K562 (cell line): Measurements from ENCODE around the gene C10orf105. TPM values are rescaled to one million over a fixed set of nuclear protein-coding genes. Genes with fewer than 3 reads are reported as not detected.
A peak's percentile ranks its signal among the peaks of the same experiment; 100 is the strongest.

Source experiments
- ESRRB ChIP-seq: fragments of 250-450 bp; sonication (Bioruptor Pico); IDR thresholded peaks from 2 replicates; pipeline ENCODE4 v1.5.0; 2020; ENCODE audit warnings: mild to moderate bottlenecking, moderate library complexity, borderline replicate concordance
- FOXK2 ChIP-seq, 2 experiments: fragments of 450-650 bp; IDR thresholded peaks in 1 of 2; conservative IDR thresholded peaks in 1 of 2; 2 replicates each; pipeline ENCODE4 v1.6.1; 2016; ENCODE audit warnings: low read depth in 2 of 2, mild to moderate bottlenecking in 1 of 2
- HIVEP1 ChIP-seq: fragments of 250-450 bp; sonication (Bioruptor Pico); IDR thresholded peaks from 2 replicates; pipeline ENCODE4 v1.4.0; 2020; ENCODE audit warnings: mild to moderate bottlenecking
- HMGN3 ChIP-seq: IDR thresholded peaks from 2 replicates; pipeline ENCODE4 v1.6.1; 2011; ENCODE audit warnings: borderline replicate concordance, low read depth, mild to moderate bottlenecking, mixed read lengths, low read length; ENCODE audit not compliant: insufficient read length; ENCODE audit errors: extremely low read depth
- KAT7 ChIP-seq: sonication (generic); formaldehyde crosslinking; IDR thresholded peaks from 2 replicates; pipeline ENCODE4 v1.8.0; 2022; ENCODE audit warnings: missing genetic modification reagents, mild to moderate bottlenecking, borderline replicate concordance
- NFRKB ChIP-seq: fragments of 450-650 bp; IDR thresholded peaks from 2 replicates; pipeline ENCODE4 v1.6.1; 2016; ENCODE audit warnings: low read depth
- NFXL1 ChIP-seq: fragments of 450-650 bp; formaldehyde crosslinking; IDR thresholded peaks from 2 replicates; pipeline ENCODE4 v1.4.0; 2021; ENCODE audit warnings: mild to moderate bottlenecking
- NR2C1 ChIP-seq, 2 experiments: fragments of 450-650 bp; IDR thresholded peaks; 2 replicates each; pipeline ENCODE4 v1.6.1; 2017; ENCODE audit warnings: mild to moderate bottlenecking in 2 of 2, antibody characterized with exemption in 1 of 2, inconsistent platforms in 1 of 2, missing compliant biosample characterization in 1 of 2, missing genetic modification characterization in 1 of 2
- NRF1 ChIP-seq, 2 experiments: fragments of 450-650 bp; IDR thresholded peaks in 1 of 2; conservative IDR thresholded peaks in 1 of 2; 2 replicates each; pipeline ENCODE4 v1.6.1; 2014; ENCODE audit warnings: mild to moderate bottlenecking in 2 of 2
- PHF8 ChIP-seq: fragments of 200-600 bp; sonication (generic); IDR thresholded peaks from 2 replicates; pipeline ENCODE4 v1.6.1; 2012; ENCODE audit warnings: mixed run types, mild to moderate bottlenecking, inconsistent platforms, low read length, moderate library complexity, borderline replicate concordance
- PHTF2 ChIP-seq: fragments of 250-450 bp; sonication (Bioruptor Pico); IDR thresholded peaks from 2 replicates; pipeline ENCODE4 v1.5.0; 2021; ENCODE audit warnings: mild to moderate bottlenecking
- ZFPM2 ChIP-seq: fragments of 250-450 bp; sonication (Bioruptor Pico); IDR thresholded peaks from 2 replicates; pipeline ENCODE4 v1.5.1; 2022; ENCODE audit warnings: mild to moderate bottlenecking
- ZNF133 ChIP-seq: fragments of 250-450 bp; sonication (Bioruptor Pico); IDR thresholded peaks from 2 replicates; pipeline ENCODE4 v1.4.0; 2020; ENCODE audit warnings: mild to moderate bottlenecking
- ZNF175 ChIP-seq: fragments of 200-800 bp; sonication (Bioruptor generic); IDR thresholded peaks from 2 replicates; pipeline ENCODE4 v1.6.1; 2016; ENCODE audit warnings: low read depth, mild to moderate bottlenecking, missing genetic modification characterization, missing compliant biosample characterization
- ZNF324 ChIP-seq: fragments of 250-450 bp; sonication (Bioruptor Pico); IDR thresholded peaks from 2 replicates; pipeline ENCODE4 v1.4.0; 2020; ENCODE audit warnings: mild to moderate bottlenecking
- ZNF589 ChIP-seq: fragments of 200-800 bp; sonication (Bioruptor generic); IDR thresholded peaks from 2 replicates; pipeline ENCODE4 v1.6.1; 2016; ENCODE audit warnings: low read depth, missing genetic modification characterization, missing compliant biosample characterization
- ZNF644 ChIP-seq: fragments of 200-800 bp; sonication (Bioruptor generic); IDR thresholded peaks from 2 replicates; pipeline ENCODE4 v1.6.1; 2016; ENCODE audit warnings: low read depth, missing genetic modification characterization, missing compliant biosample characterization
- ZNF76 ChIP-seq: fragments of 250-450 bp; sonication (Bioruptor Pico); IDR thresholded peaks from 2 replicates; pipeline ENCODE4 v1.4.0; 2020; ENCODE audit warnings: mild to moderate bottlenecking, moderate library complexity, borderline replicate concordance
- ZNF766 ChIP-seq: fragments of 200-800 bp; sonication (Bioruptor generic); conservative IDR thresholded peaks from 2 replicates; pipeline ENCODE4 v1.6.1; 2016; ENCODE audit warnings: missing genetic modification characterization, missing compliant biosample characterization
- ZNF79 ChIP-seq: fragments of 250-450 bp; sonication (Bioruptor Pico); IDR thresholded peaks from 2 replicates; pipeline ENCODE4 v1.4.0; 2020; ENCODE audit warnings: low read depth, mild to moderate bottlenecking, moderate library complexity
- polyA plus RNA-seq, 8 experiments: library from polyadenylated mRNA; depleted of rRNA in 4 of 8; stranded (reverse) in 5 of 8; unstranded in 3 of 8; fragments of >200 nt; fragmentation: Nextera tagmentation in 2 of 8; fragmentation: Illumina TruSeq in 1 of 8; extraction: Ambion mirVana in 2 of 8; extraction: Trizol in 1 of 8; gene quantifications; 2 replicates each; pipeline versions ENCODE4 v1.2.1 to v1.2.3, GENCODE V29; 2011 to 2014; ENCODE audit warnings: inconsistent platforms in 1 of 8, missing spikeins in 1 of 8
- total RNA-seq, 7 experiments: library from RNA; depleted of rRNA in 6 of 7; stranded (reverse); fragments of >200 nt in 6 of 7; fragmentation: Illumina TruSeq in 2 of 7; extraction: Trizol in 2 of 7; gene quantifications; 2 replicates each; pipeline versions ENCODE4 v1.2.1 to v1.2.3, GENCODE V29; 2011 to 2021; ENCODE audit warnings: low replicate concordance in 1 of 7
- TF ChIP-seq, protein P1 (sequence below): fragments of 250-450 bp; sonication (Bioruptor Pico); IDR thresholded peaks from 2 replicates; pipeline ENCODE4 v1.4.0; 2020; ENCODE audit warnings: mild to moderate bottlenecking
- TF ChIP-seq, protein P2 (sequence below): fragments of 450-650 bp; formaldehyde crosslinking; IDR thresholded peaks from 2 replicates; pipeline ENCODE4 v1.4.0; 2022; ENCODE audit warnings: mild to moderate bottlenecking, moderate library complexity
- TF ChIP-seq, protein P3 (sequence below): sonication (generic); formaldehyde crosslinking; IDR thresholded peaks from 2 replicates; pipeline ENCODE4 v1.8.1; 2023; ENCODE audit warnings: mild to moderate bottlenecking, missing genetic modification reagents

The C10orf105 gene
- total and polyA plus RNA-seq, 9 of the 15 experiments (the other 6 are each of a cell fraction or from before 2014, with no cell fraction given): 0.03 to 0.25 (median 0.04) TPM; not detected in 3

DNA sequence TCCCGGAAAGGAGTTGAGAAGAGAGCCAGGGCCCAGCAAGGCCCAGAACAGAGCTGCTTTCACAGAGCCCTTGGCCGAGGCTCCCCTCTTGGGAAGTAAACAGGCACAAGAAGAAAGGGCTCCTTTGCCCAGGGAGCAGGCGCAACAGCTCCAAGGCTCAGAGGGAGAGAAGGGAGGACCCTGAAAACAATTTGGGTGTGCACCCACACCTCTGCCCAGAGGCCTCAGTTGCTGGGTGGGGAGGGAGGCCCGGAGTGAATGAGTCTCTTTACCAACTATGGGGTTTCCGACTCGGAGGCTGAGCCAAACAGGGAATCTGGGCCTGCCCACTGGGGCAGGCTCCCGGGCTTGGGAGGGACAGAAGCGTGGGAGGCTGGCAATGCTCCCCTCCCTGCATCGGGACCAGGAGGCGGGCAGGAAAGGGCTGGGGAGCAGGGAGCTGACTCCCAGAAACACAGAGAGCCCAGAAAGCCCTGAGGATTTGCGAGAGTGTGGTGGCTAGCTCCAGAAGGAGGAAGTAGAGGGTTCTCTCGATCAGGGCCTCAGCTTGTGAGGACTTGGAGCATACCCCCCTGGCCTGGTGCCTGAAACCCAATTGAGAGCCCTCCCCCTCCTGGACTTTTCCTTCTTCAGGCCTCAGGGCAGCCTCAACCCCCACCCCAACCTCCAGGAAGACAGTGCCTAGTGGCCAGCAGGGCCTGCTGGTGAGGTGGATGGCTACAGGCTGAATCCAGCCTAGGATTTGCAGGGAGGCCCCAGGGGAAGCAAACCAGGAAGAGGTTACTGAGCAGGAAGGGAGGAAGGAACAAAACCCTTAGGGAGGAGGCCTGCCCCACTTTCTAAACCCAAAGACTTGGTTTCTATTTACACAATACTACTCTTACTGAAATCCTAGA, 6.2 kb downstream of the C10orf105 start (continued):
- 0 out of 2 replicates have a peak, but pooled peaks have one; percentile 26 for TF ChIP-seq ZNF79 (CRISPR knock-in tag)
- TF ChIP-seq NFXL1 (CRISPR knock-in tag): peak; percentile 38; the same call in 1 of the 2 replicates
- TF ChIP-seq NRF1 (conservative IDR thresholded peaks at IDR 0.05 in 1 of 2, IDR thresholded peaks at IDR 0.05 in 1 of 2): no peak; a peak in 1 of 4 replicates
- TF ChIP-seq ESRRB (CRISPR knock-in tag): 0 out of 2 replicates have a peak, but pooled peaks have one; percentile 4
- TF ChIP-seq ZNF644 (tag): peak; percentile 69; the same call in 1 of the 2 replicates
- TF ChIP-seq ZNF766 (CRISPR knock-in tag): no peak
- no peak for TF ChIP-seq KAT7 (CRISPR knock-in tag)
- TF ChIP-seq ZNF133 (CRISPR knock-in tag): 0 out of 2 replicates have a peak, but pooled peaks have one; percentile 15
- peak; percentile 34 for TF ChIP-seq HMGN3
- TF ChIP-seq, protein P1, sequence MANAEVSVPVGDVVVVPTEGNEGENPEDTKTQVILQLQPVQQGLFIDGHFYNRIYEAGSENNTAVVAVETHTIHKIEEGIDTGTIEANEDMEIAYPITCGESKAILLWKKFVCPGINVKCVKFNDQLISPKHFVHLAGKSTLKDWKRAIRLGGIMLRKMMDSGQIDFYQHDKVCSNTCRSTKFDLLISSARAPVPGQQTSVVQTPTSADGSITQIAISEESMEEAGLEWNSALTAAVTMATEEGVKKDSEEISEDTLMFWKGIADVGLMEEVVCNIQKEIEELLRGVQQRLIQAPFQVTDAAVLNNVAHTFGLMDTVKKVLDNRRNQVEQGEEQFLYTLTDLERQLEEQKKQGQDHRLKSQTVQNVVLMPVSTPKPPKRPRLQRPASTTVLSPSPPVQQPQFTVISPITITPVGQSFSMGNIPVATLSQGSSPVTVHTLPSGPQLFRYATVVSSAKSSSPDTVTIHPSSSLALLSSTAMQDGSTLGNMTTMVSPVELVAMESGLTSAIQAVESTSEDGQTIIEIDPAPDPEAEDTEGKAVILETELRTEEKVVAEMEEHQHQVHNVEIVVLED (CRISPR knock-in tag): 0 out of 2 replicates have a peak, but pooled peaks have one; percentile 17
- TF ChIP-seq, protein P2, sequence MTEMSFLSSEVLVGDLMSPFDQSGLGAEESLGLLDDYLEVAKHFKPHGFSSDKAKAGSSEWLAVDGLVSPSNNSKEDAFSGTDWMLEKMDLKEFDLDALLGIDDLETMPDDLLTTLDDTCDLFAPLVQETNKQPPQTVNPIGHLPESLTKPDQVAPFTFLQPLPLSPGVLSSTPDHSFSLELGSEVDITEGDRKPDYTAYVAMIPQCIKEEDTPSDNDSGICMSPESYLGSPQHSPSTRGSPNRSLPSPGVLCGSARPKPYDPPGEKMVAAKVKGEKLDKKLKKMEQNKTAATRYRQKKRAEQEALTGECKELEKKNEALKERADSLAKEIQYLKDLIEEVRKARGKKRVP: 0 out of 2 replicates have a peak, but pooled peaks have one; percentile 45
- peak; percentile 38; the same call in 1 of the 2 replicates for TF ChIP-seq HIVEP1 (CRISPR knock-in tag)
- peak; percentile 45; the same call in 1 of the 2 replicates for TF ChIP-seq NFRKB
- peak; percentile 84 for TF ChIP-seq ZNF175 (CRISPR knock-in tag)
- TF ChIP-seq PHTF2 (CRISPR knock-in tag): 0 out of 2 replicates have a peak, but pooled peaks have one; percentile 16
- TF ChIP-seq PHF8: 0 out of 2 replicates have a peak, but pooled peaks have one; percentile 26
- TF ChIP-seq, protein P3, sequence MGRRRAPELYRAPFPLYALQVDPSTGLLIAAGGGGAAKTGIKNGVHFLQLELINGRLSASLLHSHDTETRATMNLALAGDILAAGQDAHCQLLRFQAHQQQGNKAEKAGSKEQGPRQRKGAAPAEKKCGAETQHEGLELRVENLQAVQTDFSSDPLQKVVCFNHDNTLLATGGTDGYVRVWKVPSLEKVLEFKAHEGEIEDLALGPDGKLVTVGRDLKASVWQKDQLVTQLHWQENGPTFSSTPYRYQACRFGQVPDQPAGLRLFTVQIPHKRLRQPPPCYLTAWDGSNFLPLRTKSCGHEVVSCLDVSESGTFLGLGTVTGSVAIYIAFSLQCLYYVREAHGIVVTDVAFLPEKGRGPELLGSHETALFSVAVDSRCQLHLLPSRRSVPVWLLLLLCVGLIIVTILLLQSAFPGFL (CRISPR knock-in tag): no peak
- no peak for TF ChIP-seq NR2C1 (IDR thresholded peaks at IDR 0.05)
- no peak for TF ChIP-seq NR2C1 (tag; IDR thresholded peaks at IDR 0.05)
- TF ChIP-seq ZNF324 (CRISPR knock-in tag): no peak
- TF ChIP-seq FOXK2 (conservative IDR thresholded peaks at IDR 0.05 in 1 of 2, IDR thresholded peaks at IDR 0.05 in 1 of 2; ENCODE audit: low read depth in 2 of 2): no peak
- peak; percentile 70; the same call in 1 of the 2 replicates for TF ChIP-seq ZNF589 (CRISPR knock-in tag)
- peak; percentile 73; the same call in 1 of the 2 replicates for TF ChIP-seq ZNF76 (CRISPR knock-in tag)
- peak; percentile 83; the same call in 1 of the 2 replicates for TF ChIP-seq ZFPM2 (CRISPR knock-in tag)
